HG03159 (cell line): ENCODE measurements around the gene CXCL16.
"Not testable (repeated sequence)": the region's sequence is repeated elsewhere in the genome, so short reads cannot be mapped to it uniquely, and the experiment has no call there.

ENCODE experiments used
- ATAC-seq: cut with Tn5 transposase; IDR thresholded peaks from one replicate; pipeline ENCODE4 v1.9.1; 2021; ENCODE audit warnings: mild to moderate bottlenecking, moderate library complexity; ENCODE audit not compliant: unreplicated experiment

Gene CXCL16

DNA sequence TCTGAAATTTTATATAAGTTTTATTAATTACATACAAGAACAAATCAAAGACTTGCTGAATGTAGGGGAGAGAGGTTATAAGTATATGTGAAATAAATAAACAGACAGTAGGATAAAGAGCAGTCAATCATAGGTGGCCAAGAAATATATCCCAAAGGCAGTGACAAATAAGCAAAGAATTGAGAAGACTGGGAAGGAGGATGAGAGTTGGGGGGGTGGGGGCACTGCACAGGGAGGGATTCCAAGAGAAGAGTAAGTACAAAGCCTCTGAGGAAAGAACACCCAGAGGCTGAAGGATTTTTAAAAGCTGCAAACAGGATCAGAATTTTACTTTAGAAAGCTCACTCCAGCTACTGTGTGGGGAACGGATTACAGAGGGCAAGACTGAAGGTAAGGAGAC is 38.6 kb downstream of the CXCL16 start:
- no peak for ATAC-seq

DNA sequence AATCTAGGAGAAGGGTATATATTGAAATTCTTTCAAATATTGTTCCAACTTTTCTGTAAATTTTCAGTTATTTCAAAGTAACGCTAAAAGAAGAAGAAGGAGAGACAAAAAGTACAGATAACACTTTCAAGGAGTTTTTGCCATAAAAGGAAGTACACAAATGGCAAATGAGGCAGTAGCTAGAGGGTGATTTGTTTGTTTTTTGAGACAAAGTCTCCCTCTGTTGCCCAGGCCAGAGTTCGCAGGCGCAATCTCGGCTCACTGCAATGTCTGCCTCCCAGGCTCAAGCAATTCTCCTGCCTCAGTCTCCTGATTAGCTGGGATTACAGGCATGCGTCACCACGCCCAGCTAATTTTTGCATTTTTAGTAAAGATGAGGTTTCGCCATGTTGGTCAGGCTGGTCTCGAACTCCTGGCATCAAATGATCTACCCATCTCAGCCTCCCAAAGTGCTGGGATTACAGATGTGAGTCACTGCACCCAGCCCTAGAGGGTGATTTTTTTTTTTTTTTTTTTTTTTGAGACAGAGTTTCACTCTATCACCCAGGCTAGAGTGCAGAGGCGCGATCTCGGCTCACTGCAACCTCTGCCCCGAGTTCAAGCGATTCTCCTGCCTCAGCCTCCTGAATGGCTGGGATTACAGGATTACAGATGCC is 40.2 kb downstream of the CXCL16 start:
- ATAC-seq = not testable (repeated sequence)

DNA sequence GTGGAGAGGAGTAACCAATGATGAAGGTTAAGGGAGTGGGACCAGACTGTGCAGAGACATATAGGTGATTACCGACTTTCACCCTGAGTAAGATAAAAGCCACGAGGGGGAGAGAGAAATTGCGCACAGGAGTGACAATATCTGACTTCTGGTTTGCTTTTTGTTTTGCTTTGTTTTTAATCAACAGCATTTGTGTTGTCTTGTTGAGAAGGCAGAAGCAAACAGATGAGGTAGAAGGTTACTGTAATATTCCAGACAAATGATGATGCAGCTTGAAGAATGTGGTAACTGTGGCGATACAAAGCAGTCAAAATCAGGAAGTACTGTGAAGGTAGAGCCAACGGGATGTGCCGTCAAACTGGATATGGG is 43.3 kb downstream of the CXCL16 start:
- no peak for ATAC-seq

DNA sequence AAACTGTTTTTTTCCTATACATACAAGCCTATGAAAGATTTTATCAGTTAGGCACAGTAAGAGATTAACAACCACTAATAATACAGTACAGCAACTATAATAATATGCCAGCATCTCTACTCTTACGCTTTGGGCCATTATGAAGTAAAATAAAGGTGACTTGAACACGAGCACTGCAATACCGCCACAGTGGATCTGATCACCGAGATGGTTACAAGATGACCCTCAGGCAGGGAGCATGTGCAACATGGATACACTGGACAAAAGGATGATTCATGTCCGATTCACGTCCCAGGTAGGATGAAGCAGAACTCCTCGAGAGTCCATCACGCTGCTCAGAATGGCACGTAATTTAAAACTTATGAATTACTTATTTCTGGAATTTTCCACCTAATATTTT is 46.3 kb downstream of the CXCL16 start:
- no peak for ATAC-seq

DNA sequence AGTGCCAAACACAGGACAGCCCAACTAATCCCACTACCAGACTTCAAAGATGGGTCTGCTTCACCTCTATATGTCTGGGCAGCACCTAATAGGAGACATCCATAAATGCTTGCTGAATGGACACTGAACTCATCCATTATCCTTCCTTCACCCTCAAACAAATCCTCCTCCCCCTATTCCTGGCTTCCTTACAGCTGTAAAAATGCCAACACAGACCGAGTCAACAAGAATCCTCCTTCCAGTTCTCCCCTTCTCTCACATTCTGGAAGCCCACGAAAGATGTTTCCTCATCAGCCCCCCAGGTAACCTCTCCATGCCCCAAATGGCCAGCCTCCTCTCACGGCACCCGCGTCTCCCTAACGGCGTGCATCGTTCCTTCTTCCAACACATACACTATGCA is 48.0 kb downstream of the CXCL16 start:
- no peak for ATAC-seq

DNA sequence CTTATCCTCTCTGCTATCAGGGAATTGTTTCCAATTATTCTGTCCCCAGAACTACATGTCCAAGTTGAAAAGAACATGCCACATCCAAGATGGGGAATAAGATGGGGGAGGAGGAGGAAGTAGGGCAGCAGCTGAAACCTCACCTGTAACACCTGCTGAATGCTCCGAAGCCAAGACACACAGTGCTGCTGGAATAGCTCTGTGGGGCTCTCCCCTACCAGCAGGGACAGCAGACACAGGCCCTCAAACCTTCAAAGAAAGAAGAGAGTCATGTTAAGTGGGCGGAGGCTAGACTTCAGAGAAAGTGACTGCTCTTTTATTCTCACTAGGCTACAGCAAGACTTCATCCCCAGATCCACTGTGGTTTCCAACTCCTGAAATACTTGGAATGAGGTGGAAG is 49.0 kb downstream of the CXCL16 start:
- ATAC-seq = no peak

DNA sequence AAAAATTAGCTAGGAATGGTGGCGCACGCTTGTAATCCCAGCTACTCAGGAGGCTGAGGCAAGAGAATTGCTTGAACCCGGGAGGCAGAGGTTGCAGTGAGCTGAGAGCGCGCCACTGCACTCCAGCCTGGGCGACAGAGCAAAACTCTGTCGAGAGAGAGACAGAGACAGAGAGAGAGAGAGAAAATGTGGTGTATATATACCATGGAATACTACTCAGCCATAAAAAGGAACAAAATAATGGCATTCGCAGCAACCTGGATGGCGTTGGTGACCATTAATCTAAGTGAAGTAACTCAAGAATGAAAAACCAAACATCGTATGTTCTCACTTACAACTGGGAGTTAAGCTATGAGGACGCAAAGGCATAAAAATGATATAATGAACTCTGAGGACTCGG is 49.9 kb downstream of the CXCL16 start:
- ATAC-seq = not testable (repeated sequence)

DNA sequence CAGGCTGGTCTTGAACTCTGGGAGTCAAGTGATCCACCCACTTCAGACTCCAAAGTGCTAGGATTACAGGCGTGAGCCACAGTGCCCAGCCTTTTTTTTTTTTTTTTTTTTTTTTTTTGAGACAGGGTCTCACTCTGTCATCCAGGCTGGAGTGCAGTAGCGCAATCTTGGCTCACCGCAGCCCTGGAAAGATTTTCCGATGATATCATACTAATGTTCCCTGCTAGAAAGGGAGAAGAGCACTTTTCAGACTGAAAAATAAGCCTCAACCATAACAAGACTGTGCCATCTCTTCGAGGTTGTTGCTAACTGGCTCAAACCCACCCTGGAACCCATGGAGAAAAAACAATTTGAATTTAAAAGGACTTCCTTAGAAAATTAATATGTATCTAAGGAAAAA is 56.0 kb downstream of the CXCL16 start:
- not testable (repeated sequence) for ATAC-seq
